B cell (primary cell): ENCODE measurements around the gene THAP11. TPM values are rescaled to one million over a fixed set of nuclear protein-coding genes. Genes with fewer than 3 reads are reported as not detected.

Source experiments
- ATAC-seq: fragments of 200-7000 bp; cut with Tn5 transposase; one replicate; pipeline ENCODE4 v1.10.0; 2021; ENCODE audit warnings: low read depth, mild to moderate bottlenecking, moderate number of reproducible peaks, moderate library complexity
- CTCF ChIA-PET: fragments of 350-600 bp; sonication (Branson Sonifier 250); formaldehyde crosslinking; loops from one replicate; lab custom pipeline; 2021; ENCODE audit warnings: antibody characterized with exemption, inconsistent platforms; lab: Charles Lee
- POLR2A ChIA-PET: fragments of 350-600 bp; sonication (Branson Sonifier 250); formaldehyde crosslinking; loops from one replicate; lab custom pipeline; 2021; ENCODE audit warnings: antibody characterized with exemption; lab: Charles Lee
- DNase-seq: peaks from one replicate; pipeline ENCODE4 v3.0.0; 2013
- H2AFZ ChIP-seq: 2 replicates; pipeline ENCODE4 v1.6.1; 2012; ENCODE audit warnings: mild to moderate bottlenecking, low read depth, low read length; ENCODE audit not compliant: insufficient read depth, poor library complexity, severe bottlenecking
- H3K27ac ChIP-seq, 2 donors: 1 replicate in 1 of 2; 2 replicates in 1 of 2; pipeline ENCODE4 v1.5.1; 2012 to 2013; ENCODE audit warnings: low read length in 2 of 2, mild to moderate bottlenecking in 2 of 2, moderate library complexity in 1 of 2
- H3K27me3 ChIP-seq, 4 experiments: fragments of 200-600 bp in 1 of 4; sonication (generic) in 1 of 4; replicated peaks in 1 of 4; 1 replicate in 2 of 4; 2 replicates in 2 of 4; pipeline versions ENCODE4 v1.6.1 to v1.7.0; 2013 to 2016; ENCODE audit warnings: low read length in 3 of 4, mild to moderate bottlenecking in 2 of 4, mixed read lengths in 1 of 4, moderate library complexity in 1 of 4; ENCODE audit not compliant: insufficient read depth in 4 of 4, control insufficient read depth in 3 of 4; ENCODE audit errors: control extremely low read depth in 1 of 4
- H3K36me3 ChIP-seq, 2 experiments: replicated peaks in 1 of 2; 1 replicate in 1 of 2; 2 replicates in 1 of 2; pipeline versions ENCODE4 v1.6.1 to v1.7.1; 2013; ENCODE audit warnings: low read length in 1 of 2; ENCODE audit not compliant: insufficient read depth in 2 of 2, control insufficient read depth in 1 of 2; ENCODE audit errors: control extremely low read depth in 1 of 2, extremely low read depth in 1 of 2
- H3K4me1 ChIP-seq, 2 donors: fragments of 200-600 bp in 1 of 2; sonication (generic) in 1 of 2; 1 replicate in 1 of 2; 2 replicates in 1 of 2; pipeline versions ENCODE4 v1.5.1 to v1.6.1; 2013 to 2017; ENCODE audit warnings: low read length in 2 of 2; ENCODE audit not compliant: control insufficient read depth in 2 of 2, insufficient read depth in 2 of 2
- H3K4me2 ChIP-seq: replicated peaks from 2 replicates; pipeline ENCODE3; 2012; ENCODE audit warnings: mild to moderate bottlenecking, low read depth, low read length; ENCODE audit not compliant: poor library complexity, severe bottlenecking
- H3K4me3 ChIP-seq, 5 experiments: fragments of 200-600 bp in 1 of 5; sonication (generic) in 1 of 5; 1 replicate in 3 of 5; 2 replicates in 2 of 5; pipeline versions ENCODE4 v1.5.1 to v1.7.0; 2011 to 2016; ENCODE audit warnings: low read length in 4 of 5, mild to moderate bottlenecking in 4 of 5, low read depth in 2 of 5, control low read depth in 1 of 5, moderate library complexity in 1 of 5; ENCODE audit not compliant: insufficient read depth in 1 of 5; ENCODE audit errors: control extremely low read depth in 1 of 5, extremely low read depth in 1 of 5
- H3K79me2 ChIP-seq: fragments of 200-600 bp; sonication (generic); one replicate; pipeline ENCODE4 v1.6.0; 2016; ENCODE audit warnings: low read length; ENCODE audit not compliant: control insufficient read depth, insufficient read depth
- H3K9ac ChIP-seq: fragments of 200-600 bp; sonication (generic); 2 replicates; pipeline ENCODE4 v1.6.1; 2017; ENCODE audit warnings: mild to moderate bottlenecking, low read length, moderate library complexity
- H3K9me3 ChIP-seq, 3 donors: one replicate each; pipeline versions ENCODE4 v1.6.1 to v1.7.1; 2013; ENCODE audit warnings: low read length in 2 of 3; ENCODE audit not compliant: control insufficient read depth in 2 of 3, insufficient read depth in 1 of 3; ENCODE audit errors: control extremely low read depth in 1 of 3
- H4K20me1 ChIP-seq: 2 replicates; pipeline ENCODE4 v1.6.0; 2012; ENCODE audit warnings: mild to moderate bottlenecking, low read length; ENCODE audit not compliant: insufficient read depth, control insufficient read depth, poor library complexity, severe bottlenecking
- H3K27ac Mint-ChIP-seq: one replicate; pipeline ENCODE4 v1.8.0; 2021; ENCODE audit warnings: mixed read lengths
- H3K27me3 Mint-ChIP-seq: one replicate; pipeline ENCODE4 v1.8.0; 2021; ENCODE audit warnings: mixed read lengths
- H3K4me1 Mint-ChIP-seq: one replicate; pipeline ENCODE4 v1.8.0; 2021; ENCODE audit warnings: mixed read lengths
- H3K4me3 Mint-ChIP-seq: one replicate; pipeline ENCODE4 v1.8.0; 2021; ENCODE audit warnings: mixed read lengths
- H3K9me3 Mint-ChIP-seq: one replicate; pipeline ENCODE4 v1.8.0; 2022; ENCODE audit warnings: mixed read lengths; ENCODE audit not compliant: insufficient read depth
- EZH2 ChIP-seq: IDR thresholded peaks from 2 replicates; pipeline ENCODE4 v1.6.1; 2012; ENCODE audit warnings: borderline replicate concordance, low read depth, mild to moderate bottlenecking, moderate library complexity, low read length; ENCODE audit not compliant: insufficient read depth, poor library complexity, severe bottlenecking
- WGBS: methylation state at CpG from one replicate; pipeline ENCODE4 v1.1.5; 2013; ENCODE audit warnings: missing lambda C conversion rate; ENCODE audit not compliant: insufficient coverage; 5-methylcytosine and 5-hydroxymethylcytosine counted together
- intact Hi-C: fragments of 100-400 bp; cut with micrococcal nuclease; formaldehyde crosslinking; loops from one replicate; pipeline ENCODE4 v1.10.0; 2022
- polyA plus RNA-seq: library from polyadenylated mRNA; depleted of rRNA; stranded (reverse); fragments of >200 nt; gene quantifications from 2 replicates; pipeline ENCODE4 v1.2.3, GENCODE V29; 2012
- total RNA-seq, 2 donors: library from RNA; stranded (reverse); fragments of 120-200 nt in 1 of 2; gene quantifications; 1 replicate in 1 of 2; 2 replicates in 1 of 2; pipeline versions ENCODE4 v1.2.3 to v1.2.4, GENCODE V29; 2013 to 2022
- TF ChIP-seq, protein P1 (sequence below): fragments of 200-600 bp; IDR thresholded peaks from one replicate; pipeline ENCODE4 v1.8.0; 2022; ENCODE audit warnings: antibody characterized with exemption, mild to moderate bottlenecking

Gene THAP11
- total and polyA plus RNA-seq, 2 donors (not counting 1 experiment from before 2014, with no cell fraction given): 24.4 to 42.7 TPM

DNA sequence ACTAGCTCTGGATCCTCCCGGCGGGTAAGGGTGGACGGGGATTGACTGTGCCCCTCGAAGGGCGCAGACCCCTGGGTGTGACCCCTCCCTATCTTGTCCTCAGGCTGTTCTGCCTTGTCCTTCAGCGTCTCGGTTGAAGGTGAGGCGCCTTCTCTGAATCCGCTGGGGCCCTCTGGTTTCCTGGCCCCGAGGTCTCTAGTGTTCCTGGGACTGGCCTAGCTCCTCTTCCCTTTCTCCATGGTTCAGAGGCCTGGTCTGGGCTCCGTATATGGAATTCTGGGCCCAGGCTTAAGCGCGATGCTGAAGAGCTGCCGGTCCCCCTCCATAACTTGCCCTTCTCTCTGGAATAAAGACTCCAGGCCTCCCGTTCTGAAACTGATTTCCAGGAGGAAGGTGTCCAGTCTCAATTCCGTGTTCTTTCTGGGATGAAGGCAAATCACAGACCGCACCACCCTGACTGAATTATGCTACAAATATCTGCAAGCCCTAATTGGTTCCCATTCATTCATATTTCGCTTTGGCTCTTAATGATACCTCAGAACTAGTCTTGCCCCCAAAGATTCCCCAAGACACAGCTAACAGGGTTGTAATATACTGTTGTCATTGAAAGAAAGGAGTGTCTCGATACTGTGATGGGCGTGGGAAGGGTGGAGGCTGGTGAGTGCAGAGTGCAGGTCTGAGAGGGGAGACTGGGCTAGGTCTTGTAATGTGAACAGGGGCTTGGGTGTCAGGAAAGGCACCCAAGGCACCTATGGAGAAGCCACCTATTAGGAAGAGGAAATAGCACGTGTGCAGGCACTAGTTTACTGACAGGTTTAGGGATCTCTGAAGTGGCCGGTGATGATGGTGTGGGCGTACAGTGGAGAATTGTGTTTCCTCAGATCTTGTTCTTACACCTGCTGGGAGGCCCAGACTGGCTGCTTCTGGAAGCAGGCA is 31.6 kb downstream of the THAP11 start:
- H2AFZ ChIP-seq: peak overlapping the region; percentile 97
- no peaks in the 10 kb centered on the region for H3K27me3 Mint-ChIP-seq

More for the DNA sequence above, 31.6 kb downstream of the THAP11 start:
- Mint-ChIP-seq H3K4me1 (peaks cover 37% of the 10 kb centered on the region), H3K9me3 (no peaks in the 10 kb centered on the region), H3K27ac (peak overlapping the region; percentile 90), H3K4me3 (peak overlapping the region; percentile 91)
- WGBS: 12% methylated on average over 21 of the region's 23 CpGs
- TF ChIP-seq EZH2: no peak
- TF ChIP-seq, protein P1, sequence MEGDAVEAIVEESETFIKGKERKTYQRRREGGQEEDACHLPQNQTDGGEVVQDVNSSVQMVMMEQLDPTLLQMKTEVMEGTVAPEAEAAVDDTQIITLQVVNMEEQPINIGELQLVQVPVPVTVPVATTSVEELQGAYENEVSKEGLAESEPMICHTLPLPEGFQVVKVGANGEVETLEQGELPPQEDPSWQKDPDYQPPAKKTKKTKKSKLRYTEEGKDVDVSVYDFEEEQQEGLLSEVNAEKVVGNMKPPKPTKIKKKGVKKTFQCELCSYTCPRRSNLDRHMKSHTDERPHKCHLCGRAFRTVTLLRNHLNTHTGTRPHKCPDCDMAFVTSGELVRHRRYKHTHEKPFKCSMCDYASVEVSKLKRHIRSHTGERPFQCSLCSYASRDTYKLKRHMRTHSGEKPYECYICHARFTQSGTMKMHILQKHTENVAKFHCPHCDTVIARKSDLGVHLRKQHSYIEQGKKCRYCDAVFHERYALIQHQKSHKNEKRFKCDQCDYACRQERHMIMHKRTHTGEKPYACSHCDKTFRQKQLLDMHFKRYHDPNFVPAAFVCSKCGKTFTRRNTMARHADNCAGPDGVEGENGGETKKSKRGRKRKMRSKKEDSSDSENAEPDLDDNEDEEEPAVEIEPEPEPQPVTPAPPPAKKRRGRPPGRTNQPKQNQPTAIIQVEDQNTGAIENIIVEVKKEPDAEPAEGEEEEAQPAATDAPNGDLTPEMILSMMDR: no peak
- peaks cover 23 to 25% of the 10 kb centered on the region in 2 donors for H3K4me1 ChIP-seq
- H3K79me2 ChIP-seq: peaks cover 37% of the 10 kb centered on the region
- H3K9ac ChIP-seq: peak overlapping the region; percentile 87
- no peaks in the 10 kb centered on the region for H3K27me3 ChIP-seq
- H4K20me1 ChIP-seq: peaks cover 33% of the 10 kb centered on the region
- POLR2A ChIA-PET: interaction anchor here (0.6 to 0.9 kb wide), 3 partner anchors 37 to 62 kb away, joined by 3 to 4 read pairs (median 4); no protein-coding TSS in a partner anchor
- ATAC-seq (no peak), DNase-seq (no peak)
- peak overlapping the region; percentile 59 to 98 (median 88) for H3K4me3 ChIP-seq
- H3K9me3 ChIP-seq: no peaks in the 10 kb centered on the region
- peaks cover 0 to 40% of the 10 kb centered on the region in 2 experiments for H3K36me3 ChIP-seq
- intact Hi-C loops: loop anchor here (1.0 to 5.0 kb wide), 4 partner anchors 31 to 67 kb away; partner anchors contain the start of genes RANBP10, THAP11 and TSNAXIP1
- peak overlapping the region; percentile 98 for H3K4me2 ChIP-seq
- H3K27ac ChIP-seq: peak overlapping the region; percentile 74 to 81
- CTCF ChIA-PET: interaction anchor here (0.7 to 2.3 kb wide), 8 partner anchors 8 to 355 kb away, joined by 3 to 17 read pairs (median 3); partner anchors contain the start of genes NRN1L and NUTF2
